T-cell (primary cell): ENCODE measurements around the gene C12orf54. TPM values are rescaled to one million over a fixed set of nuclear protein-coding genes. Genes with fewer than 3 reads are reported as not detected.

Source experiments
- ATAC-seq, 4 experiments: fragments of 200-7000 bp in 3 of 4; fragments of 150-1000 bp in 1 of 4; cut with Tn5 transposase; replicated peaks in 1 of 4; 1 replicate in 3 of 4; 2 replicates in 1 of 4; pipeline ENCODE4 v1.10.0; 2021; ENCODE audit warnings: moderate library complexity in 3 of 4, mild to moderate bottlenecking in 2 of 4, moderate number of reproducible peaks in 1 of 4
- CTCF ChIA-PET, 2 donors: fragments of 300-600 bp; sonication (Branson Sonifier 250); formaldehyde crosslinking; loops; one replicate each; lab custom pipeline; 2022; ENCODE audit warnings: antibody characterized with exemption in 2 of 2; lab: Charles Lee
- POLR2A ChIA-PET, 2 donors: fragments of 300-600 bp; sonication (Branson Sonifier 250); formaldehyde crosslinking; loops; one replicate each; lab custom pipeline; 2022; ENCODE audit warnings: antibody characterized with exemption in 2 of 2; lab: Charles Lee
- DNase-seq, 35 experiments: peaks; one replicate each; pipeline versions ENCODE4 v3.0.0 to v3.0.0-alpha.2; 2013 to 2023
- H3K27ac ChIP-seq: one replicate; pipeline ENCODE4 v1.5.1; 2013; ENCODE audit warnings: low read length
- H3K27me3 ChIP-seq, 2 experiments: replicated peaks in 1 of 2; 1 replicate in 1 of 2; 2 replicates in 1 of 2; pipeline versions ENCODE4 v1.6.1 to v1.7.0; 2013; ENCODE audit warnings: low read length in 1 of 2, mixed read lengths in 1 of 2; ENCODE audit not compliant: control insufficient read depth in 2 of 2, insufficient read depth in 2 of 2; ENCODE audit errors: extremely low read depth in 1 of 2
- H3K36me3 ChIP-seq, 2 donors: 1 replicate in 1 of 2; 2 replicates in 1 of 2; pipeline versions ENCODE4 v1.6.1 to v1.7.0; 2013; ENCODE audit warnings: low read length in 1 of 2; ENCODE audit not compliant: control insufficient read depth in 2 of 2, insufficient read depth in 1 of 2; ENCODE audit errors: extremely low read depth in 1 of 2
- H3K4me1 ChIP-seq, 2 experiments: 1 replicate in 1 of 2; 2 replicates in 1 of 2; pipeline versions ENCODE4 v1.6.1 to v1.7.0; 2013; ENCODE audit warnings: low read length in 2 of 2, mixed read lengths in 1 of 2; ENCODE audit not compliant: insufficient read depth in 2 of 2, control insufficient read depth in 1 of 2; ENCODE audit errors: extremely low read depth in 1 of 2
- H3K4me3 ChIP-seq, 2 donors: 1 replicate in 1 of 2; 2 replicates in 1 of 2; pipeline versions ENCODE4 v1.5.1 to v1.7.0; 2013; ENCODE audit warnings: mild to moderate bottlenecking in 2 of 2, low read length in 1 of 2, moderate library complexity in 1 of 2; ENCODE audit not compliant: control insufficient read depth in 1 of 2; ENCODE audit errors: extremely low read depth in 1 of 2
- H3K9me3 ChIP-seq: 2 replicates; pipeline ENCODE4 v1.7.0; 2013
- H3K27ac Mint-ChIP-seq, 2 donors: one replicate each; pipeline ENCODE4 v1.8.0; 2020 to 2021; ENCODE audit warnings: mild to moderate bottlenecking in 2 of 2, mixed read lengths in 2 of 2
- H3K27me3 Mint-ChIP-seq, 2 donors: one replicate each; pipeline ENCODE4 v1.8.0; 2021 to 2022; ENCODE audit warnings: mixed read lengths in 2 of 2
- H3K36me3 Mint-ChIP-seq: one replicate; pipeline ENCODE4 v1.8.0; 2021; ENCODE audit warnings: mixed read lengths
- H3K4me1 Mint-ChIP-seq, 3 donors: one replicate each; pipeline ENCODE4 v1.8.0; 2020 to 2022; ENCODE audit warnings: mixed read lengths in 3 of 3, mild to moderate bottlenecking in 1 of 3
- H3K4me3 Mint-ChIP-seq, 3 donors: one replicate each; pipeline ENCODE4 v1.8.0; 2020 to 2022; ENCODE audit warnings: mild to moderate bottlenecking in 3 of 3, mixed read lengths in 3 of 3, moderate library complexity in 3 of 3
- H3K9me3 Mint-ChIP-seq, 3 donors: one replicate each; pipeline ENCODE4 v1.8.0; 2020 to 2022; ENCODE audit warnings: mixed read lengths in 3 of 3
- WGBS: methylation state at CpG from one replicate; pipeline ENCODE4 v1.1.5; 2013; ENCODE audit warnings: missing lambda C conversion rate; ENCODE audit not compliant: insufficient coverage; 5-methylcytosine and 5-hydroxymethylcytosine counted together
- total RNA-seq, 35 experiments: library from RNA in 6 of 35; stranded (reverse) in 6 of 35; fragments of 120-200 nt in 1 of 35; gene quantifications; one replicate each; pipeline versions ENCODE4 v1.2.1 to v1.2.4 and lab custom pipeline; 2013 to 2026

C12orf54 gene
- total RNA-seq, 5 donors from 2014 or later (not counting 1 experiment from before 2014, with no cell fraction given) = not detected

GRCh38 chr12:48536602-48537001 lies 54.3 kb downstream of the C12orf54 start:
- H3K9me3 Mint-ChIP-seq = peaks cover 0 to 4% (median 0%) of the 10 kb centered on the region in 3 donors
- H3K9me3 ChIP-seq = no peaks in the 10 kb centered on the region
- no peak for DNase-seq
- WGBS = no CpG with 5 or more reads among the region's 1 CpG
- H3K27ac ChIP-seq = no peak overlapping the region
- no peaks in the 10 kb centered on the region for H3K36me3 ChIP-seq
- no peaks in the 10 kb centered on the region for H3K36me3 Mint-ChIP-seq
- peaks cover 0 to 13% of the 10 kb centered on the region in 2 experiments for H3K4me1 ChIP-seq
- ATAC-seq = no peak
- ChIA-PET CTCF (no interaction called here), POLR2A (no interaction called here)
- H3K4me1 Mint-ChIP-seq = peaks cover 20 to 25% (median 24%) of the 10 kb centered on the region in 3 donors
- peaks cover 3 to 6% of the 10 kb centered on the region in 2 experiments for H3K27me3 ChIP-seq
- H3K4me3 ChIP-seq = no peak overlapping the region
- H3K27me3 Mint-ChIP-seq = no peaks in the 10 kb centered on the region
- no peak overlapping the region for H3K4me3 Mint-ChIP-seq
- H3K27ac Mint-ChIP-seq = no peak overlapping the region

- Mint-ChIP-seq H3K4me1 (peaks cover 0 to 4% (median 0%) of the 10 kb centered on the region in 3 donors), H3K4me3 (no peak overlapping the region), H3K27ac (no peak overlapping the region), H3K9me3 (no peaks in the 10 kb centered on the region), H3K27me3 (peaks cover 0 to 2% of the 10 kb centered on the region in 2 donors), H3K36me3 (no peaks in the 10 kb centered on the region)
- Histone ChIP-seq H3K9me3 (no peaks in the 10 kb centered on the region), H3K27me3 (peaks cover 6 to 9% of the 10 kb centered on the region in 2 experiments), H3K36me3 (no peaks in the 10 kb centered on the region), H3K4me1 (no peaks in the 10 kb centered on the region), H3K4me3 (no peak overlapping the region), H3K27ac (no peak overlapping the region)
- WGBS = 50% methylated on average over 1 of the region's 8 CpGs
- no peak for ATAC-seq
- POLR2A ChIA-PET = no interaction called here
- DNase-seq = peak in 27 of 35 experiments; percentile 4 to 47 (median 30)
- CTCF ChIA-PET = interaction anchor here (1.4 to 4.3 kb wide), 3 partner anchors 76 to 79 kb away, joined by 4 to 29 read pairs (median 10); no protein-coding TSS in a partner anchor
Measured at GRCh38 chr12:48542300-48542928, 60.1 kb downstream of the C12orf54 start.

DNA sequence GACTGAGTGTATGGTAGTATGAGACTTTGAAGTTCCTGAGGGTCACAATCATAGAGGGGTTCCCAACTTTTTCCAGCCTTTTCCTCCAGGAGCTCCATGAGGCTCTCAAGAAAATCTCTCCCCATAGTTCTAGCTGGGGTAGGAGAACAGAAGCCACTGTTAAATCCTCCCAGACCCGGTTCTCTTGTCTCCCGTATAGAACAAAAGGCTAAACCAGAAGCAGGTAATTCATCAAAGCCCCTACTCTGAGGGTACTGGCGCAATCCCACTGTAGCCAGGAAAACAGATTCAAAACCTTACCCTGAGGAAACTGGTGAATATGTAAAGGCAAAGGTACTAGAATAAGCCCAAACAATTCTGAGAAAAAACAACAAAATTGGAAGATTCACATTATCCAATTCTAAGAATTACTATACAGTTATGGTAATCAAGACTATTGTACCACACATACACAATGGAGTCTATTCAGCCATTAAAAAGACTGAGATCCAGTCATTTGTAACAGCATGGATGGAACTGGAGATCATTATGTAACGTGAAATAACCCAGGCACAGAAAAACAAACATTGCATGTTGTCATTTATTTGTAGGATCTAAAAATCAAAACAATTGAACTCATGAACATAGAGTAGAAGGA lies 63.7 kb downstream of the C12orf54 start:
- Mint-ChIP-seq H3K9me3 (peaks cover 0 to 5% (median 0%) of the 10 kb centered on the region in 3 donors), H3K27me3 (peaks cover 4 to 5% of the 10 kb centered on the region in 2 donors), H3K4me3 (no peak overlapping the region), H3K27ac (no peak overlapping the region), H3K4me1 (peaks cover 0 to 4% (median 0%) of the 10 kb centered on the region in 3 donors), H3K36me3 (no peaks in the 10 kb centered on the region)
- H3K9me3 ChIP-seq = no peaks in the 10 kb centered on the region
- ChIA-PET POLR2A (no interaction called here), CTCF (interaction anchor here (0.8 to 0.9 kb wide), 2 partner anchors 12 to 72 kb away, joined by 3 to 4 read pairs; no protein-coding TSS in a partner anchor)
- DNase-seq = no peak
- no peak for ATAC-seq
- H3K36me3 ChIP-seq = no peaks in the 10 kb centered on the region
- peaks cover 6% of the 10 kb centered on the region in 2 experiments for H3K27me3 ChIP-seq
- no CpG with 5 or more reads among the region's 4 CpGs for WGBS
- H3K27ac ChIP-seq = no peak overlapping the region
- no peaks in the 10 kb centered on the region for H3K4me1 ChIP-seq
- H3K4me3 ChIP-seq = no peak overlapping the region

Other genes starting within 250 kb of the C12orf54 start
- gene ZNF641, start 131.6 kb upstream of the C12orf54 start, total RNA-seq = 10 to 100 TPM; 26.9 to 47.5 (median 39.8) TPM
- gene ANP32D, start 9.9 kb upstream of the C12orf54 start, total RNA-seq = not detected
- not detected for gene OR8S1, start 43.1 kb downstream of the C12orf54 start, total RNA-seq
- not detected for gene LALBA, start 87.5 kb downstream of the C12orf54 start, total RNA-seq
- 100 to 1,000 TPM in 2 of 5 donors, 10 to 100 TPM in 3; 64.1 to 118 (median 66.4) TPM for gene KANSL2, start 199.7 kb downstream of the C12orf54 start, total RNA-seq
- 100 to 1,000 TPM in 2 of 5 donors, 10 to 100 TPM in 3; 49.6 to 109 (median 57.7) TPM for gene CCNT1, start 234.2 kb downstream of the C12orf54 start, total RNA-seq